Esophagus muscularis mucosa (tissue), 4 donors: ENCODE data around the gene GRIK3.

Experiments
- EP300 ChIP-seq: sonication (generic); formaldehyde crosslinking; IDR thresholded peaks from one replicate; pipeline ENCODE4 v1.6.1; 2017; ENCODE audit warnings: antibody characterized with exemption
- POLR2A ChIP-seq: fragments of 450-650 bp; IDR thresholded peaks from one replicate; pipeline ENCODE4 v1.6.1; 2017; ENCODE audit warnings: antibody characterized with exemption, moderate library complexity, mild to moderate bottlenecking, low read depth
- POLR2AphosphoS5 ChIP-seq, 2 donors: sonication (generic); formaldehyde crosslinking; IDR thresholded peaks; one replicate each; pipeline ENCODE4 v1.6.1; 2017; ENCODE audit warnings: antibody characterized with exemption in 2 of 2
- TF ChIP-seq, protein P1 (sequence below), 3 experiments: fragments of 200-600 bp in 2 of 3; fragments of 450-650 bp in 1 of 3; sonication (generic) in 2 of 3; IDR thresholded peaks; one replicate each; pipeline ENCODE4 v1.5.1; 2017 to 2019; ENCODE audit warnings: antibody characterized with exemption in 3 of 3, mild to moderate bottlenecking in 2 of 3, moderate library complexity in 1 of 3

- TF ChIP-seq POLR2A (no peak), POLR2AphosphoS5 (IDR thresholded peaks at IDR 0.05) (no peak), EP300 (no peak)
- TF ChIP-seq, protein P1, sequence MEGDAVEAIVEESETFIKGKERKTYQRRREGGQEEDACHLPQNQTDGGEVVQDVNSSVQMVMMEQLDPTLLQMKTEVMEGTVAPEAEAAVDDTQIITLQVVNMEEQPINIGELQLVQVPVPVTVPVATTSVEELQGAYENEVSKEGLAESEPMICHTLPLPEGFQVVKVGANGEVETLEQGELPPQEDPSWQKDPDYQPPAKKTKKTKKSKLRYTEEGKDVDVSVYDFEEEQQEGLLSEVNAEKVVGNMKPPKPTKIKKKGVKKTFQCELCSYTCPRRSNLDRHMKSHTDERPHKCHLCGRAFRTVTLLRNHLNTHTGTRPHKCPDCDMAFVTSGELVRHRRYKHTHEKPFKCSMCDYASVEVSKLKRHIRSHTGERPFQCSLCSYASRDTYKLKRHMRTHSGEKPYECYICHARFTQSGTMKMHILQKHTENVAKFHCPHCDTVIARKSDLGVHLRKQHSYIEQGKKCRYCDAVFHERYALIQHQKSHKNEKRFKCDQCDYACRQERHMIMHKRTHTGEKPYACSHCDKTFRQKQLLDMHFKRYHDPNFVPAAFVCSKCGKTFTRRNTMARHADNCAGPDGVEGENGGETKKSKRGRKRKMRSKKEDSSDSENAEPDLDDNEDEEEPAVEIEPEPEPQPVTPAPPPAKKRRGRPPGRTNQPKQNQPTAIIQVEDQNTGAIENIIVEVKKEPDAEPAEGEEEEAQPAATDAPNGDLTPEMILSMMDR (IDR thresholded peaks at IDR 0.05), result no peak
These were observed 79.3 kb downstream of the GRIK3 start for GRCh38 chr1:36955016-36955415.
